Measurements from ENCODE around the gene SIN3A.
A peak's percentile ranks its signal among the peaks of the same experiment; 100 is the strongest.
"Not testable (repeated sequence)": the region's sequence is repeated elsewhere in the genome, so short reads cannot be mapped to it uniquely, and the experiment has no call there.

Gene SIN3A

GRCh38 chr15:75349351-75349669 lies 102.2 kb downstream of the SIN3A start:
- not testable (repeated sequence) for H3K27me3 Mint-ChIP-seq, H3K9me3 Mint-ChIP-seq, H3K27ac Mint-ChIP-seq
- H3K4me3 Mint-ChIP-seq: peak overlapping the region; percentile 52
- peaks cover 36% of the 10 kb centered on the region for H3K4me1 Mint-ChIP-seq (ENCODE audit: low read depth)
- peaks cover 16% of the 10 kb centered on the region for H3K36me3 Mint-ChIP-seq (ENCODE audit: low read depth)

- H3K9me3 Mint-ChIP-seq: peaks cover 6% of the 10 kb centered on the region
- H3K4me1 Mint-ChIP-seq (ENCODE audit: low read depth): peaks cover 36% of the 10 kb centered on the region
- H3K27me3 Mint-ChIP-seq: peaks cover 4% of the 10 kb centered on the region
- peak overlapping the region; percentile 62 for H3K4me3 Mint-ChIP-seq
- no peak overlapping the region for H3K27ac Mint-ChIP-seq
- peaks cover 16% of the 10 kb centered on the region for H3K36me3 Mint-ChIP-seq (ENCODE audit: low read depth)
These were observed 102.7 kb downstream of the SIN3A start for GRCh38 chr15:75348562-75349350.

GRCh38 chr15:75348034-75348561 lies 103.4 kb downstream of the SIN3A start:
- Mint-ChIP-seq H3K4me1 (ENCODE audit: low read depth) (peaks cover 36% of the 10 kb centered on the region), H3K27me3 (peaks cover 4% of the 10 kb centered on the region), H3K4me3 (peak overlapping the region; percentile 68), H3K27ac (no peak overlapping the region), H3K9me3 (peaks cover 6% of the 10 kb centered on the region), H3K36me3 (ENCODE audit: low read depth) (peaks cover 13% of the 10 kb centered on the region)

GRCh38 chr15:75347222-75348033 lies 104.1 kb downstream of the SIN3A start:
- Mint-ChIP-seq H3K27ac (no peak overlapping the region), H3K36me3 (ENCODE audit: low read depth) (peaks cover 13% of the 10 kb centered on the region), H3K4me1 (ENCODE audit: low read depth) (peaks cover 36% of the 10 kb centered on the region), H3K27me3 (peaks cover 4% of the 10 kb centered on the region), H3K4me3 (peak overlapping the region; percentile 68), H3K9me3 (peaks cover 6% of the 10 kb centered on the region)

GRCh38 chr15:75346796-75347221 lies 104.7 kb downstream of the SIN3A start, which contains the start of gene NEIL1:
Gene NEIL1, plus strand, starts transcription at chr15:75347039. Its CDS starts 1,867 bp downstream, at chr15:75348906.
- Mint-ChIP-seq H3K4me1 (ENCODE audit: low read depth) (peaks cover 36% of the 10 kb centered on the region), H3K9me3 (peaks cover 6% of the 10 kb centered on the region), H3K27ac (no peak within 1 kb of the TSS), H3K27me3 (peaks cover 4% of the 10 kb centered on the region), H3K4me3 (peak within 1 kb of the TSS; percentile 68), H3K36me3 (ENCODE audit: low read depth) (peaks cover 13% of the 10 kb centered on the region)

- Mint-ChIP-seq H3K36me3 (ENCODE audit: low read depth) (peaks cover 18% of the 10 kb centered on the region), H3K4me1 (ENCODE audit: low read depth) (peaks cover 16% of the 10 kb centered on the region)
- H3K9me3 Mint-ChIP-seq, H3K27ac Mint-ChIP-seq, H3K27me3 Mint-ChIP-seq, H3K4me3 Mint-ChIP-seq: not testable (repeated sequence)
These were observed 107.5 kb downstream of the SIN3A start for GRCh38 chr15:75343953-75344352.

- H3K4me1 Mint-ChIP-seq (ENCODE audit: low read depth): peaks cover 10% of the 10 kb centered on the region
- H3K27ac Mint-ChIP-seq: no peak overlapping the region
- H3K36me3 Mint-ChIP-seq (ENCODE audit: low read depth): peaks cover 18% of the 10 kb centered on the region
- peaks cover 4% of the 10 kb centered on the region for H3K27me3 Mint-ChIP-seq
- H3K4me3 Mint-ChIP-seq: no peak overlapping the region
- H3K9me3 Mint-ChIP-seq: no peaks in the 10 kb centered on the region
These were observed 109.3 kb downstream of the SIN3A start for GRCh38 chr15:75342221-75342620.

GRCh38 chr15:75339531-75340240 lies 111.8 kb downstream of the SIN3A start:
- H3K36me3 Mint-ChIP-seq (ENCODE audit: low read depth): peaks cover 18% of the 10 kb centered on the region
- no peak overlapping the region for H3K27ac Mint-ChIP-seq
- peaks cover 23% of the 10 kb centered on the region for H3K4me1 Mint-ChIP-seq (ENCODE audit: low read depth)
- H3K27me3 Mint-ChIP-seq: no peaks in the 10 kb centered on the region
- H3K9me3 Mint-ChIP-seq: no peaks in the 10 kb centered on the region
- H3K4me3 Mint-ChIP-seq: no peak overlapping the region

- Mint-ChIP-seq H3K27ac (no peak overlapping the region), H3K36me3 (ENCODE audit: low read depth) (peaks cover 18% of the 10 kb centered on the region), H3K4me1 (ENCODE audit: low read depth) (peaks cover 23% of the 10 kb centered on the region), H3K9me3 (no peaks in the 10 kb centered on the region), H3K4me3 (no peak overlapping the region), H3K27me3 (no peaks in the 10 kb centered on the region)
These were observed 112.7 kb downstream of the SIN3A start for GRCh38 chr15:75338661-75339240.

- Mint-ChIP-seq H3K27me3 (no peaks in the 10 kb centered on the region), H3K4me1 (ENCODE audit: low read depth) (peaks cover 23% of the 10 kb centered on the region), H3K9me3 (no peaks in the 10 kb centered on the region), H3K27ac (peak within 1 kb of the TSS; percentile 90), H3K4me3 (peak within 1 kb of the TSS; percentile 92), H3K36me3 (ENCODE audit: low read depth) (peaks cover 9% of the 10 kb centered on the region)
These were observed 115.7 kb downstream of the SIN3A start, which contains the start of gene COMMD4 for GRCh38 chr15:75335705-75336355. Gene COMMD4, plus strand, starts transcription at chr15:75336063. Its CDS starts 27 bp downstream, at chr15:75336090.

GRCh38 chr15:75335313-75335704 lies 116.2 kb downstream of the SIN3A start:
- Mint-ChIP-seq H3K36me3 (ENCODE audit: low read depth) (peaks cover 6% of the 10 kb centered on the region), H3K27me3 (no peaks in the 10 kb centered on the region), H3K27ac (peak overlapping the region; percentile 90), H3K4me3 (peak overlapping the region; percentile 92), H3K9me3 (no peaks in the 10 kb centered on the region), H3K4me1 (ENCODE audit: low read depth) (peaks cover 23% of the 10 kb centered on the region)

- H3K27me3 Mint-ChIP-seq; H3K27ac Mint-ChIP-seq; H3K9me3 Mint-ChIP-seq; H3K4me3 Mint-ChIP-seq; H3K36me3 Mint-ChIP-seq (ENCODE audit: low read depth): not testable (repeated sequence)
- peaks cover 23% of the 10 kb centered on the region for H3K4me1 Mint-ChIP-seq (ENCODE audit: low read depth)
These were observed 117.7 kb downstream of the SIN3A start for GRCh38 chr15:75333654-75334419.

GRCh38 chr15:75332093-75332492 lies 119.4 kb downstream of the SIN3A start:
- H3K9me3 Mint-ChIP-seq, H3K4me3 Mint-ChIP-seq: not testable (repeated sequence)

More at GRCh38 chr15:75332093-75332492, 119.4 kb downstream of the SIN3A start:
- not testable (repeated sequence) for H3K36me3 Mint-ChIP-seq (ENCODE audit: low read depth); H3K27ac Mint-ChIP-seq; H3K27me3 Mint-ChIP-seq
- peaks cover 20% of the 10 kb centered on the region for H3K4me1 Mint-ChIP-seq (ENCODE audit: low read depth)
